GM18507 (cell line): ENCODE data around the gene MYCN.
"Not testable (repeated sequence)": the region's sequence is repeated elsewhere in the genome, so short reads cannot be mapped to it uniquely, and the experiment has no call there.

ENCODE experiments used
- DNase-seq: peaks from one replicate; pipeline ENCODE4 v3.0.0; 2011; ENCODE audit warnings: low read depth; ENCODE audit not compliant: insufficient read length; ENCODE audit errors: extremely low spot score
- FAIRE-seq: peaks from 2 replicates; lab custom pipeline; 2011; peaks lifted over from hg19 to GRCh38; lab: Jason Lieb, UNC

MYCN gene

GRCh38 chr2:15955232-15955988, 15.1 kb downstream of the MYCN start:
- no peak for DNase-seq
- no peak for FAIRE-seq

DNA sequence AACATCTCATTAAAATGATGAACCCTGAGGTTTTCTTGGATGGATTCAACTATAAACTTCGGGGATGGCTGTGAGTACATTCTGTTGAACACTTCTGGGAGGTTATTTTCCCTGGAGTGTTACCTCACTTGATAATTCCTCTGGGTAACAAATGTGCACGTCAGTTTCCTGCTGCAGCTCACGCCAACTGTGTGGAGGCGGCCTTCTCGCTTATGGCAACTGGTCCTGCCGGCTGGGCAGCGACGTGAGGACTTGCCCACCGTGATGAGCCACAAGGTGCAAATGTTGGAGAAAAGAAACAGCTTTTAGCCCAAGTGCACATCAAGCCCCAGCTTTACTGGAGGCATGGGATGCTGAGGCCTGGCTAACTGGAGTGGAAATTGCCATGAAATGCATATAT, 15.9 kb downstream of the MYCN start:
- FAIRE-seq (no peak), DNase-seq (no peak)

GRCh38 chr2:15956751-15957736, 16.7 kb downstream of the MYCN start:
- FAIRE-seq: no peak

GRCh38 chr2:15957881-15958713, 17.7 kb downstream of the MYCN start:
- no peak for FAIRE-seq

More at GRCh38 chr2:15956751-15957736, 16.7 kb downstream of the MYCN start:
- no peak for DNase-seq

DNA sequence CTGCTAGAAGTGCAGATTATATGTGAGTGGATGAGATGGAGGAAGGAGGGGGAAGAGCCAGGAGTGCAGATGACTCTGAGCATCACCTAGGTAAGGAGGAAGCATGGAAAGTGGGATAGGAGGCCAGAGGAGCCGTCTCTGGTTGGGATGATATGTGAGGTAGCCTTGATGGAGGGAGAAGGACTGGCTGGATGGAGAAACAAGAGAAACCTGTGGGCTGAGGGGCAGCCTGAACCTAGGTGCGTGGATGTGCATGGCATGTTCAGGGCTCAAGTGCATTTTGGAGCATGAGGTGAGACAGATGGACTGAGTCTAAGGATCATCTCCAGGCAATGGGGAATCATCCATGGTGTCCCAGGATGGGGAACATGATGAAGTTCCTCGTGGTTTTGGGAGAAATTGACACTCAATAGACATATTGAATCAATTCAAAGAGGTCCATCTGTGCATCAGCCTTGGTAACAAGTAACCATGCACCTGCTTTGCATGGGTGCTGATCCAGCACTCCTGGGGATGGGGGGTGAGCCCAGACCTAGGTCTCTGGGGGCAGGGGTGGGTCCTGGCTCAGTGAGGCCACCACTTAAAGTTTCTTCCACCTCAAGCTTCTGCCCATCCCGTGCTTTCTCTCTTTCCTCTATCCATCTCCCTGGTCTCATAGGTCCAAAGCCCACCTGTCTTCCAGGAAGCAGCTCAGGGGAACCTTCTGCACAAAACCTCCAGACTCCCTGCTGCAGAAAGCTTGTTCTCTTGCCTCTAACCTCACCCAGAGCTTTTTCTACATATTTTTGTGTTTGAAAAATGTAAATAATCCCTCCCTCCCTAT, 19.2 kb downstream of the MYCN start:
- FAIRE-seq (no peak), DNase-seq (no peak)

More at GRCh38 chr2:15957881-15958713, 17.7 kb downstream of the MYCN start:
- DNase-seq: no peak

DNA sequence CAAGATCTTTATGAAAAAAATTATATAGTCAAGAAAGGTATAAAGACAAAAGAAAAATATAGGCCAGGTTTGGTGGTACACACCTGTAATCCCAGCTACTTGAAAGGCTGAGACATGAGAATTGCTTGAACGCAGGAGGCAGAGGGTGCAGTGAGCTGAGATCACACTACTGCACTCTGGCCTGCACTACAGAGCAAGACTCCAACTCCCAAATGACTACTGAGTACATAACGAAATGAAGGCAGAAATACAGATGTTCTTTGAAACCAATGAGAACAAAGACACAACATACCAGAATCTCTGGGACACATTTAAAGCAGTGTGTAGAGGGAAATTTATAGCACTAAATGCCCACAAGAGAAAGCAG, 19.8 kb downstream of the MYCN start:
- not testable (repeated sequence) for FAIRE-seq, DNase-seq

GRCh38 chr2:15963109-15963976, 23.0 kb downstream of the MYCN start:
- not testable (repeated sequence) for FAIRE-seq, DNase-seq

- DNase-seq: no peak
- FAIRE-seq: no peak
Measured at GRCh38 chr2:15963977-15964670, 23.8 kb downstream of the MYCN start.

GRCh38 chr2:15964936-15965563, 24.7 kb downstream of the MYCN start:
- DNase-seq (no peak), FAIRE-seq (no peak)

DNA sequence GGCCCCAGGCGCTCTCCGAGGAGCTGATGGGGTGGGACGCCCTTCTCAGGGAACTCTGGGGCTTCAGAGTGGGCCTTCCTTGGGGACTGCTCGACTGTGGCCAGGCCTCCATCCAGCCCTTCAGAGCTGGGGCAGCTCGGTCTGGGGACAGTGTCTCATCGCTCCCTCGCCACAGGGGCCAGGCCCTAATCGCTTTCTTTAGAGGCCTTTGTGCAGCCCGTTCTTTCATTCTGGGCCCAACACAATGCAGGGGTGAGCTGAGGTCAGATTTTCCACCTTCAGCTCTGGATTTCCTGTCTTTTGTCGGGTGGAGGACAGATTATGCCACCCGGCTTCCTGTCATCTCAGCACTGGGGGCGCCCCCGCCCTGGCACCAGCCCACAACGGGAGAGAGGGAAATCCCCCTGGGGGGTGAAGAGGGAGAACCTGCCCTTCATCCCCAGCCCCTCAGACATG, 25.2 kb downstream of the MYCN start:
- FAIRE-seq (no peak), DNase-seq (no peak)

- DNase-seq (no peak), FAIRE-seq (no peak)
Measured at GRCh38 chr2:15967415-15968279, 27.3 kb downstream of the MYCN start.

DNA sequence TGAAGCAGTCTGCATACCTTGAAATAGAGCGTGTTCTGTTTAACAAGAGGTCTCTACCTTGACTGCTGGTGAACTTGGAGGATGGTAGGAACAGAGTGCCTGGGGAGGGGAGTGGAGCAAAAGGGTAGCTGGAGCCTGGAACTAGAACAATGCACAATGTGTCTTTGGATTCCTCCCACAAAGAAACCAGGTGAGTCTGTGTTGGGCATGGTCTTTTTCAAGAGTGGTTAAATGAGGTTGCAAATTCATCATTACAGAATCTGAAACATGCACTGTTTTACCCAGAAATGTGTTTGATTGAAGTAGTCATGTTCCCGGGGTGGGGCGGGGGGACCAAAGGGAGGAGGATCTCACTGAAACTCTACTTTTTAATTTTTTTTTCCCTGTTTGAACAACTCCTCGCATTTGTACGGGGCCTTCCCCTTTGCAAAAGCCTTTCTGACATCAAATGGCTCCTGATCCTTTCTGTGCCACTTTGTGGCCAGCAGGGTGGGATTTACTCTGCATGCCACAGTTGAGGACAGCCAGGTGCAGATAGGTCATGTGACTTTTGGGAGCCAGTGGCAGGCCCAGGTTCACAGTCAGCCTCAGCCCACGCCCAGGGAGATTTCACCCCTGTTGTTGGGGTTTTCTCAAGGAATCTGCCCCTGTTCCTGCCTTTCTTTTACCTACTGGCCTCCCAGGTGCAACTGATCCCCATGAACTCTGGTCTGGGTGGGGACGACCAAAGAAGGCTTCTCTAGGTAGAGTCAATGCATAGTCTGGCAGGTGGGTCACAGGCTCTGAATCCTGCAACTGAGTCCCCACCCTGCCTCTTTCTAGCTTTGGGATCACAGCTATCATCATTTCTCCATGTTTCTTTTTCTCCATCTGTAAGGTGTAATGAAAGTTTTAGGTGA, 28.2 kb downstream of the MYCN start:
- FAIRE-seq (no peak), DNase-seq (no peak)

DNA sequence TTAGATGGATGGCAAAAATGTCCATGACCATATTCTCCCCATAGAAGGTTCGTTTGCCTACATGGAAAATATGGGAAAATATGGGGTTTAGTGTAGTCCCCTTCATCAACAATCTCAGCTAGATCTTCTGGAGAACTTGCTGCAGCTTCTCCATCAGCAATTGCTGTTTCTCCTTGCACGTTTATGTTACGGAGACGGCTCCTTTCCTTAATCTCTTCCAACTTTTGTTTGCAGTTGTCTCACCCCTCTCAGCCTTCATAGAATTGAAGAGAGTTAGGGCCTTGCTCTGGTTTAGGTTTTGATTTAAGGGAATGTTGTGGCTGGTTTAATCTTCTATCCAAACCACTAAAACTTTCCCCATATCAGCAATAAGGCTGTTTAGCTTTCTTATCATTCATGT, 28.9 kb downstream of the MYCN start:
- FAIRE-seq (no peak), DNase-seq (no peak)

GRCh38 chr2:15970701-15971100, 30.4 kb downstream of the MYCN start:
- DNase-seq: no peak
- no peak for FAIRE-seq

GRCh38 chr2:15971351-15971750, 31.0 kb downstream of the MYCN start:
- no peak for DNase-seq
- FAIRE-seq: no peak
